ENCODE measurements around the gene HAO1.

- no peak for TF ChIP-seq POLR2A (IDR thresholded peaks at IDR 0.05; ENCODE audit: low read depth, low read length)
- no peak for TF ChIP-seq TAF1 (IDR thresholded peaks at IDR 0.05; ENCODE audit: low read depth, low read length)
- no peak for TF ChIP-seq POLR2AphosphoS5 (IDR thresholded peaks at IDR 0.05; ENCODE audit: low read depth, low read length)
Observed at GRCh38 chr20:7933346-7933745, 6.9 kb downstream of the HAO1 start.

Data from GM12891 (cell line).